Activated gamma-delta T cell treated with anti-CD3 and anti-CD28 coated beads, Interleukin-2, amount 50 U/mL, for 16 hours (primary cell): ENCODE data around the gene ARSI.

Source experiments
- DNase-seq: peaks from one replicate; pipeline ENCODE4 v3.0.0-alpha.2; 2020; ENCODE audit warnings: low read depth

The ARSI gene

GRCh38 chr5:150326707-150327106 is 24.0 kb upstream of the ARSI start:
- DNase-seq: no peak

- no peak for DNase-seq
These were observed 22.7 kb upstream of the ARSI start for GRCh38 chr5:150325426-150325825.

- DNase-seq: no peak
These were observed 21.1 kb upstream of the ARSI start for GRCh38 chr5:150323819-150324218.

- no peak for DNase-seq
These were observed 20.4 kb upstream of the ARSI start for GRCh38 chr5:150323092-150323491.

GRCh38 chr5:150322202-150322601 is 19.5 kb upstream of the ARSI start:
- DNase-seq: no peak

- no peak for DNase-seq
These were observed 19.1 kb upstream of the ARSI start for GRCh38 chr5:150321784-150322183.

- DNase-seq: no peak
These were observed 18.5 kb upstream of the ARSI start for GRCh38 chr5:150321211-150321610.

- no peak for DNase-seq
These were observed 17.4 kb upstream of the ARSI start for GRCh38 chr5:150320044-150320613.

GRCh38 chr5:150319484-150319790 is 16.7 kb upstream of the ARSI start:
- no peak for DNase-seq

GRCh38 chr5:150318613-150319483 is 16.1 kb upstream of the ARSI start:
- no peak for DNase-seq

GRCh38 chr5:150317048-150318003 is 14.6 kb upstream of the ARSI start:
- DNase-seq: no peak

GRCh38 chr5:150316320-150316719 is 13.6 kb upstream of the ARSI start:
- no peak for DNase-seq

- no peak for DNase-seq
These were observed 12.5 kb upstream of the ARSI start for GRCh38 chr5:150315245-150315644.

GRCh38 chr5:150313921-150314716 is 11.4 kb upstream of the ARSI start:
- no peak for DNase-seq

GRCh38 chr5:150313501-150313900 is 10.8 kb upstream of the ARSI start:
- DNase-seq: no peak

- DNase-seq: no peak
These were observed 9.8 kb upstream of the ARSI start for GRCh38 chr5:150312518-150312917.

GRCh38 chr5:150311015-150311692 is 8.4 kb upstream of the ARSI start:
- DNase-seq: no peak

GRCh38 chr5:150310246-150310645 is 7.5 kb upstream of the ARSI start:
- DNase-seq: no peak

GRCh38 chr5:150309886-150310239 is 7.2 kb upstream of the ARSI start:
- DNase-seq: no peak

- no peak for DNase-seq
These were observed 6.6 kb upstream of the ARSI start for GRCh38 chr5:150309101-150309885.
